Cardiac fibroblast (primary cell): ENCODE results near the gene TRAF3.

Experiments
- DNase-seq, 2 donors: peaks; one replicate each; pipeline versions ENCODE4 v3.0.0 to v3.0.0-alpha.2; 2010; ENCODE audit warnings: low read depth in 2 of 2
- H3K4me3 ChIP-seq, 2 donors: replicated peaks in 1 of 2; 1 replicate in 1 of 2; 2 replicates in 1 of 2; pipeline ENCODE4 v1.5.1; 2011; ENCODE audit warnings: low read depth in 2 of 2, low read length in 2 of 2, mild to moderate bottlenecking in 2 of 2, moderate library complexity in 1 of 2
- TF ChIP-seq, protein P1 (sequence below): IDR thresholded peaks from one replicate; pipeline ENCODE4 v1.5.1; 2011; ENCODE audit warnings: low read depth, mild to moderate bottlenecking, low read length, inconsistent platforms

The TRAF3 gene

GRCh38 chr14:102944448-102945330, 167.4 kb downstream of the TRAF3 start:
- TF ChIP-seq, protein P1, sequence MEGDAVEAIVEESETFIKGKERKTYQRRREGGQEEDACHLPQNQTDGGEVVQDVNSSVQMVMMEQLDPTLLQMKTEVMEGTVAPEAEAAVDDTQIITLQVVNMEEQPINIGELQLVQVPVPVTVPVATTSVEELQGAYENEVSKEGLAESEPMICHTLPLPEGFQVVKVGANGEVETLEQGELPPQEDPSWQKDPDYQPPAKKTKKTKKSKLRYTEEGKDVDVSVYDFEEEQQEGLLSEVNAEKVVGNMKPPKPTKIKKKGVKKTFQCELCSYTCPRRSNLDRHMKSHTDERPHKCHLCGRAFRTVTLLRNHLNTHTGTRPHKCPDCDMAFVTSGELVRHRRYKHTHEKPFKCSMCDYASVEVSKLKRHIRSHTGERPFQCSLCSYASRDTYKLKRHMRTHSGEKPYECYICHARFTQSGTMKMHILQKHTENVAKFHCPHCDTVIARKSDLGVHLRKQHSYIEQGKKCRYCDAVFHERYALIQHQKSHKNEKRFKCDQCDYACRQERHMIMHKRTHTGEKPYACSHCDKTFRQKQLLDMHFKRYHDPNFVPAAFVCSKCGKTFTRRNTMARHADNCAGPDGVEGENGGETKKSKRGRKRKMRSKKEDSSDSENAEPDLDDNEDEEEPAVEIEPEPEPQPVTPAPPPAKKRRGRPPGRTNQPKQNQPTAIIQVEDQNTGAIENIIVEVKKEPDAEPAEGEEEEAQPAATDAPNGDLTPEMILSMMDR: no peak
- no peak for DNase-seq
- no peak overlapping the region for H3K4me3 ChIP-seq

DNA sequence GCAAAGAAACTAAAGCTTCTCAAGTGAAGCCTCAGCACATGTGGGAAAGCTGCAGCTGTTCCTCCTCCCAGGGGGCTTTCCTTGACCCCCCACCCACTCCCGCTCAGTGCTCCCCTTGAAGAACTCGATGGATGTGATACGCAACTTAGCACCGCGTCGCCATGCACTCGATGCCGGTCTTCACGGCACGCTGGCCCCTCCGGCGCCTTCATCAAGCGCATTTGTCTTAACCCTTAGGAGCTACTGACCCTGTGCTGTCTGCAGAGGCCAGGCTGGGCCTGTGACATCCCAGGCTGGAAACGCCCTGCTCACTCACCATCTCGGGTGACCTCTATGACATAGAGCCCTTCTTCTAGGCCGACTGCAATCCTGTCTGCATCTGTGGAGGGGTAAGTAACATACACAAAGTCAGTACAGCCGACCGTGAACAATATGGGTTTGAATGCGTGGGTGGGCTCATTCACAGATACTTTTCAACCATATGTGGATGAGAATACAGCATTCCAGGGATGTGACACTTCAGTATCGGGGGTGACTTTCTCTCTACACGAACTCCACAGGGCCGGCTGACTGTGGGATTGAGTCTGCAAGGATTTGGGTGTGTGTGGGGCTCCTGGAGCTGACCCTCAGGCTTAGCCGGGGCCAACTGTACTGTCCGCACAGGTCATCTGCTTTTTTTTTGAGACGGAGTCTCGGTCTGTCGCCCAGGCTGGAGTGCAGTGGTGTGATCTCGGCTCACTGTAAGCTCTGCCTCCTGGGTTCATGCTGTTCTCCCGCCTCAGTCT, 168.3 kb downstream of the TRAF3 start:
- DNase-seq: no peak
- TF ChIP-seq, protein P1: no peak
- no peak overlapping the region for H3K4me3 ChIP-seq

DNA sequence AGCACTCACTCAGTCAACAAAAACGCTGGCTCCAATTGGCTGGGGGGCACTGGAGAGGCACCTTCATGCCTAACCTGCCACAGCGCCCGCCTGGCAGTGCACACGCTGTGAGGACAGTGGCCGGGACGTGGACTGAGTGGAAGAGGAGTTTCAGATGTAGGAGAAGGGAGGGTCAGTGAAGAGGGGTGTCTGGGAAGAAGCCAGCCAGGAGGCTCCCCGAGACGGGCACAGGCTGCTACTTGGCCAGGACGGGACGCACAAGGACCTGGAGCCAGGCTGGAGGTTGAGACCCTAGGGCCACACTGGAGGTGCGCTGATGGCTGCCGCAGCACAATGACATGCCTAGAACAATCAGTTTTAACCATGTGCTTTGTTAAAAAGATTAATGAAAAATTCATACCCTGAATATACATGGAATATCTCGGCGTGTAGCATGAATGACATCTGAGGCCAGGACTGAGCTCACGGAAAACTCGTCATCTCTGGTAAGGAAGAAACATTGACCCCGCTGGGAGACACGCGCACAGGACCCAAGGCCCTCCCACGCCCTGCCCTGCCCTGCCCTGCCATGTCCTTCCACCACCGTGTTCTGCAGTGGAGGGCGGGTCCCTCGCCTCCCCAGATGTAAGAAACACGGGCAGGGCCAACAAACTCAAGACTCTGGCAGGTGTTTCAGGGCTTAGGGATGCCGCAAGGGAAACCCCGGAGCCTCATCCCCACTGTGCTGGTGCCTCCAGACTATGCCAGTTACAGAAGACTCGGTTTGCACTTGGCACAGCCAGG, 170.3 kb downstream of the TRAF3 start:
- TF ChIP-seq, protein P1: no peak

GRCh38 chr14:102948698-102949061, 171.4 kb downstream of the TRAF3 start:
- TF ChIP-seq, protein P1: no peak
- no peak for DNase-seq
- H3K4me3 ChIP-seq: no peak overlapping the region

More for the DNA sequence above, 170.3 kb downstream of the TRAF3 start:
- H3K4me3 ChIP-seq: no peak overlapping the region
- no peak for DNase-seq

DNA sequence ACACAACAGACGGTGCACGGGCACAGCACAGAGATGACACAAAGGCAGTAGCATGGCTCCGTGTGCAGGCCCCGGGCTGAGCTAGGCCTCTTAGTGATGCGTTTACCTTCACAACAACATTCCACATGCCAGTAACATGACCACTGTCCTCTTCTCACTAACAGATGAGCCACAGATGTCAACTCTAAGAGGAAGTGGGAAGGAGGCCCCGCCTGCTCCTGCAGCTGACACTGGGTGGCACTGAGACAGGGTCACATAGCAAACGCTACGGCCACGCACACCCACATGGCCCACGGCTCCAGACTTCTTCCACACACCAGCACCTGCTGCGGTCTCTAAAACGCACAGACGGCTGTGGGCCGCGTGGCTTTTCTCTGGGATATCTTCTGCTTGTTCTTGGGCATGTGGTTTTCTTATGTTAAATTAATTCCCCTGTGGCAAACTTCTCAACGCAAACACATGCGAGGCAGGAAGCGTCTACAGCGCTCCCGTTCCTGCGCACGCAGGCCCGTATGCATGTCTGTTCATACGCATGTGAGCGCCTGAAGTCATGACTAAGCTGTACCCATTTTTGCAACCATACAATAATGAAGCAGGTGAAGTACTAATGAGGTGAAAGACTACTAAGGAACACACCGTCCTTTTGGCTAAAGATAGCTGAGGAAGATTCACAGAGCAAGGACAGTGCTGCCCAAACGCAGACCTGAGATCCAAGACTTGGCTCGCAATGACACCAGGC, 172.0 kb downstream of the TRAF3 start:
- H3K4me3 ChIP-seq: no peak overlapping the region
- TF ChIP-seq, protein P1: no peak
- DNase-seq: no peak

DNA sequence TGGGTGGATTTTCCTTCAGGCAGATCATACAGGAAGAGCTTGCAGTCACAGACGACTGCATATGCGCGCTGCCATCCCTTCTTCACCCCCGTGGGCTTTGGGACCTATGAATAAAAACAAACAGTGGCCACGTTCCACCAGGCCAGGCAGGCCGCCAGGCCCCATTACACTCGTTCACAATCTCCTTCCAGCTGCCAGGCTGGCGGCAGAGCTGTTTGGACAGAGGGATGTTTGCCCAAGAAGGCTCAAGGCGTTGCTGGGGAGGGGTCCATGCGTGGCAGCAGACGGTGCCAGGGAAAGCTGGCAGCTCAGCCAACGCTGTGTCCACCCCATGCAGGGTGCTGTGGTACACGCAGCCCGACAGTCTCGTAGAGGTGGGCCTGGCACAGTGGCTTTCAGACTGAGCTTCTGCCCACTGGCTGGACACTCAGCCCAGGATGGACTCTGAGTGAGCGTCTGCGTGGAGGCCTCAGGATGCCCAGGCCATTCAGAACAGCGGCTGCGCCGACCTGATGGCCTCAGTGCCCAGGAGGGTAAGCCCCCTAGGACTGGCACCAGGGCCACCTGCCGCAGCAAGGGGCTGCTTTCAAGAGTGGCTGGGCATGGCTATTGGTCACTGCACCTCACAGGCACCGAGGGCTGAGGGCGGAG, 172.7 kb downstream of the TRAF3 start:
- TF ChIP-seq, protein P1: no peak
- no peak for DNase-seq
- H3K4me3 ChIP-seq: no peak overlapping the region
